ENCODE data around the gene TP73.

The TP73 gene

DNA sequence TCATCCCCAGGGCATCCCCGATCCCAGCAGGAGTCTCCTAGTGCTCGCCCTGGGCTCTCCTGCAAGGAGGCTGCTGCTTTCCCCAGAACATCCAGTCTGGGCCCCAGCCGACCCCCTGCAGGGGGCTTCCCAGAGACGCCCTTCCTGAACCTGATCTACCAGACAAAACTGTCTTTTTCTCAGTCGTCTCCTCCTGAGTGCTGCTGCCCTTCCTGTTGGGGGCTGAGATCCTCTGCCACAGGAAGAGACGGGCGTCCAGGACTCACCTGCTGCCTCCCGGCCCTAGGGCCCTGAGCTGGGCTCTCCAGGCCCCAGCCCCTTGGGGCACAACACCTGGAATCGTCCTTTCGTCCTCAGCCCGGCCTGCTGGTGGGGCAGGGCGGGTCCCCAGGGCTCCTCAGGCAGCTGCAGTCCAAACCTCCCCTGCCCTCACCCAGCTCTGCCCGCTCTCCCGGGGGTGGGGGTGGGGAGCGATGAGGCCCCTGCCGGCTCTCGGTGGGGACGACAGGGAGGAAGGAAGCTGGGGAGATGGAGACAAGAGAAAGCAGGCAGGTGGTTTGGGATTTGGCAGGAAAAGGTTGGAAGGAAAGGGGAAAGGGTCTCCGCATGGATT is 36.9 kb downstream of the TP73 start:
- no peak for DNase-seq (ENCODE audit: low read depth in 3 of 3)

DNA sequence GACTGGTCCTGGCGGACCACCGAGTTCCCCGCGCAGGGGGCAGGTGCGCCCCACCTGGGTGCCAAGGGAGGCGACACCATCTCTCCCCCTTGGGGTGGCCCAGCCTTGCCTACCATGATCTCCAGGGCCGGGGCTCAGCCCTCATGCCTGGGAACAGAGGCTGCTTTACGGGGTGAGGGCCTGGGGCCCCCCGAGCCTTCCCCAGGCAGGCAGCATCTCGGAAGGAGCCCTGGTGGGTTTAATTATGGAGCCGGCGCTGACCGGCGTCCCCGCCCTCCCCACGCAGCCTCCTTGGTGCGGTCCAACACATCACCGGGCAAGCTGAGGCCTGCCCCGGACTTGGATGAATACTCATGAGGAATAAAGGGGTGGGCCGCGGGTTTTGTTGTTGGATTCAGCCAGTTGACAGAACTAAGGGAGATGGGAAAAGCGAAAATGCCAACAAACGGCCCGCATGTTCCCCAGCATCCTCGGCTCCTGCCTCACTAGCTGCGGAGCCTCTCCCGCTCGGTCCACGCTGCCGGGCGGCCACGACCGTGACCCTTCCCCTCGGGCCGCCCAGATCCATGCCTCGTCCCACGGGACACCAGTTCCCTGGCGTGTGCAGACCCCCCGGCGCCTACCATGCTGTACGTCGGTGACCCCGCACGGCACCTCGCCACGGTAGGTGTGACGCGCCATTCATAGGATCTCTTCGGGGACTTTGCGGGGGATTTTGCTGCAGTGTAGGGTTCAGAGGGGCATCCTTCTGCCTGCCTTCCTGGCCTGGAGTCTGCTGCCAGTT is 38.2 kb downstream of the TP73 start:
- no peak for DNase-seq (ENCODE audit: low read depth in 3 of 3)

DNA sequence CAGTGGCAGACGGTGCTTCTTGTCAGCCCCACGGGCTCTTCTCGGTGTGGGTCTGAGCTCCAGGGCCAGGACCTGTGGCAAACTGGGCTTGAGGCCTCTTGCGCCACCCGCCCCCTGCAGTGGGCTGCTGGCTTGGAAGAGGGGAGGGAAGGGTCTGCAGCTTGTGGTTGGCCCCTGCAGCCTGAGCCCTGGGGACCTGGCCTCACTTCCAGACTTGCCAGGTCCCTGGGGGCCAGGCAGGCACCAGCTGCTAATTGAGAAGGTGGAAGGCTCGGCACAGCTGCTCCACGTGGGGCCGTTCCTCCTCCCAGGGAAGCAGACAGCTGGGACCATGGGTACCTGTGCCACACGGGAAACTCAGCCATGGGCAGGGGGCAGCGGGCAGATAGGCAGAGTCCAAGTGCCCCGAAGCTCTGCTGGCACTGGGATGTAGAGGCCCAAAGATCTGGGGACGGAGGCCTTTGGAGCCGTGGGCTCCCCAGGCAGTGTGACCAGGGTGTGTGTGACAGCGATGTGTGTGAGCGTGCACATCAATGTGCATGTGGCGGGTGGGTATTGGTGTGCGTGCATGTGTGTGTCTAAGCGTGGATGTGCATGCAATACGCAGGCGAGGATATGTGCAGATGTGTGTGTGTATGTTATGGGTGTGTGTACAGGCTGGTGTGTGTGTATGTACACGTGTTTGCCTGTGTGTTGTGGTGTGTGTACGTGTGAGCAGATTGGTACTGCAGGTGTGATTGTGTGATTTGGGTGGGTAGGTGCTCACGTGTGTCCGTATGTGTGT is 39.3 kb downstream of the TP73 start:
- no peak for DNase-seq (ENCODE audit: low read depth in 3 of 3)

GRCh38 chr1:3692598-3692997 is 40.3 kb downstream of the TP73 start:
- DNase-seq (ENCODE audit: low read depth in 3 of 3): no peak

- DNase-seq (ENCODE audit: low read depth in 3 of 3): no peak
Measured at GRCh38 chr1:3693321-3693720, 41.0 kb downstream of the TP73 start.

DNA sequence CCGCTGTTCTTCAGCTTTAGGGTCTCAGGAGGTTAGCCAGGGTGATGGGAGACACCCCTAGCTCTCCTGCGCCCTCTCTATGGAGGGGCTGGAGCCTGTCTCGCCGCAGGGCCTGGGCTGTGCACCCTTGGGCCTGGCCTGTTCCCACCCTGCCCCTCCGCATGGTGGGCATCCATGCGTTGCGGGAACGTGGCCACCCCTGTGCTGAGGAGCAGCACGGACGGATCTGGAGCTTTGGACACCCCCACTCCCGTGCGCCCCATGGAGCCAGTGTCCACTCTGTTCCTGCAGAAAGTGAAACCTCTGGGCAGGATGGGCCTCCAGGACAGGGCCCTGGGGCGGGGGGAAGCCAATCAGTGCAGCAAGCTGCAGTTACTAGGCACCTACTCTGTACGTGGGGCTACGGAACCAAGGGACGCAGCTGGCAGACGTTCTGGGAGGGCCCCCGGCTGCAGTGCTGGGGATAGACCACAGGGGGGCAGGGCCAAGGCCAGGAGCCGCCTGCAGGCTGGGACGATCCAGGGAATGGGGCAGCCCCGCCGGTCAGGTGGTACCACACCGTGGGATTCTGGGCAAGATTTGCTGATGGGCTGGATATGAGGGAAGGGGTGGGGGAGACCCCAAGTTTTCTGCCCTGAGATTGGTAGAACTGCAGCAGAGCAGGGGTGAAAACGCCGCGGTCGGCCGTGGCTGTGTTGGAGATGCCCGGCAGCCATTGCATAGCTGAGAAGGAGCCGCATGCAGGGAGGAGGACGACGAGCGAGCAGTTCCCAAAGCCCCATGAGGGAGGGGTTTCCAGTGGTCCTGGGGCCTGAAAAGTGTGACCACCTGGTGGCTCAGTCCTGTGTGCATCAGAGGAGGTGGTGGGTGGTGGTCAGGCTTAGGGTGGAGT is 43.3 kb downstream of the TP73 start:
- no peak for DNase-seq (ENCODE audit: low read depth in 3 of 3)

GRCh38 chr1:3696689-3697088 is 44.4 kb downstream of the TP73 start:
- no peak for DNase-seq (ENCODE audit: low read depth in 3 of 3)

DNA sequence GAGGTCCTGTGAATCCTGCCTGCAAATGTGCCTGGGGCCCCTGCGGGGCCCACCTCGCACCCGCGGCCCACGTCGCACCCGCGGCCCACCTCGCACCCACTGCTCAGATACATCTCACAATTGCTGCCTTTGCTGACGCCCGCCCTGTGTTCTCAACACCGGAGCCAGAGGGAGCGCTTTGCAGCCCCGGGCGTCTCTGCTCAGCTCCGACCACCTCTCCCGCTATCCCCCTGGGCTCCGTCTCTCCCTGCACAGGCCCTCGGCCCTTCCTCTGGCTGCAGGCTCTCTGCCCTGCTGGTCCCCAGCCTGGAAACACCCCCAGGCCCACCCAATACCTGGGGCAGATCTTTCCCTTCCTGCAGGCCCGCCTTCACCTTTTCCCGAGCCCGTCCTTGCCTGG is 44.8 kb downstream of the TP73 start:
- no peak for DNase-seq (ENCODE audit: low read depth in 3 of 3)

DNA sequence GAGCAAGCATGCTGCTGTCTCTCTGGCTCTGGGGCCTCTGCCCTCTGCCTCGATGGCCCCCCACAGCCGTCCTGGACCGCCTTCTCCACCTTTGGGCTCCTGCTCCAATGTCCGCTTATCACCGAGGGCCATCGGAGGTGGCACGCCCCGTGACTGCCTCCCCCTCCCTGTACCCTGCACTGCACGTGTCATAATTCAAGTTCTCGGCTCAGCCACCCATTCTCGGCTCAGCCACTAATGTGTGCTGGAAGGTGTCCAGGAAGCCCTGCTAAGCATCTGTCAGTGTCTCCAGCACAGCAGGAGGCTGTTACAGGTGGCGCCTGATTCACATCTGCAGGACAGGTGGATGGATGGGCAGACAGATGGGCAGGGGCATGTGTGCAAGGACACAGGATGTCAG is 45.5 kb downstream of the TP73 start:
- no peak for DNase-seq (ENCODE audit: low read depth in 3 of 3)

DNA sequence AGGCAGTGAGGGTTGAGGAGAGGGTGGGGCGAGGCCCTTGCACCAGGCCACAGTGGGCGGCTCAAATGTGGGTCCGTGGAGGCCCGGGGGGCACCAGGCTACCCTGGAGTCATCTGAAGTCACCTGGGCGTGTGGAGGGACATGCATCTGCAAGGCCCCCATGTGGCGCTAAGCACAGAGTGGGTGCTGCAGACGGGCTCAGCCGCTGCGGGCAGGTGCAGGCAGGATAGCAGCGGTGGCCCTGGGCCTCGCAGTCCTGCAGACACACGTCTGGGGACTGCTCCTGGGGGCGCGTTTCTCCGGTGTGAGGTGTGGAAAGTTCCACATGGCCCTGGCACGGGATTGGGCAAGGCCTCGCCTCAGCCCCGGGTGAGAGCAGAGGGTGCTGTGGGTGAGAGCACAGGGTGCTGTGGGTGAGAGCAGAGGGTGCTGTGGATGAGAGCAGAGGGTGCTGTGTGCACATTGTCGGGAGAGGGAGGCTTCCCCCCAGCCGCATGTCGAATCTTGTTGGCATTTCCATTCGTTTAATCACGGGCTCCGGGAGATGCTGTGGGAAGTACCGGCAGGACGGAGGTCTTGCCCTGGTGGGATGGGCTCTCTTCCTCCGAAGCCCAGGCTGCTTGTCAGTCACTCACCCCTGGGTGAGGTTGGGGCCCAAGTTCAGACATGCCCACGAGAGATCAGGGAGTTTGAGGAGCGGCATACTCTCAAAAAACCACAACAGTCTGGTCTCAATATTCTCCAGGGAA is 46.5 kb downstream of the TP73 start:
- DNase-seq (ENCODE audit: low read depth in 3 of 3): no peak

DNA sequence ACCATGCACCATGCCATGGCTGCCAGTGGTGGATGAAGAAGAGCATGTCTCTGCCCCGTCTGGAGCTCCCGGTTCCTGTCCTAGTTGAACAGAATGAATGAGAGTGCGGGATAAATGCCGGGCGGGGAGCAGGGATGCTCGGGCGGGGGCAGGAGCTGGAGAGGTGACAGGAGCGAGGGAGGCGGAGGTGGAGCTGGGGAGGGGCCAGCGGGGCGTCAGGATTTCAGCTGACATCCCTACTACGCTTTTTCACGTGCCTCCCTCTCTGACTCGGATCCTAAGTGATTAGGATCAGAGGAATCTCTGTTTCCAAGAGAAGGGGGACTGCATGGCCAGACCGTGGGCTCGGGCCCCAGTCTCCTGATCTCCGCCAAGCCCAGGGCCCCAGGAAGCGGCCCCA is 47.3 kb downstream of the TP73 start:
- DNase-seq (ENCODE audit: low read depth in 3 of 3): no peak

- no peak for DNase-seq (ENCODE audit: low read depth in 3 of 3)
Measured at GRCh38 chr1:3700631-3701030, 48.3 kb downstream of the TP73 start.

DNA sequence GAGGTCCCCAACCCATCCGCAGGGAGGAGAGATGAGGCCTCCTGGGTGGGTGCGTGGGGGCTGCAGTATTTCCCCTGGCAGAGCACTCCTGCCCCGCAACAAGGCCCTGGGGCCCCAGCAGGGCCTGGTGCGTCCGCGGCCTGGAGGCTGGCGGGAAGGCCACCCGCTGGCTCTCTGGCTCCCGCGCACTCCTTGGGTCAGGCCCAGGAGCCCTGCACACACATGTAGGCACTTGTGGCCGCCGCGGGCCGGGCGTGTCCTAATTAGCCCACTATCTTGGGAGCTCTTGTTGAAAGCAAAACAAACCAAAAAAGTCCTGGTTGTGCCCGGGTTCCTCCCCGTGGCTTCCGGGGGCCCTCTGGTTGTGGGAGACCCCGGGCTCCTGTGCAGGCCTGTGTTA is 50.2 kb downstream of the TP73 start:
- DNase-seq (ENCODE audit: low read depth in 3 of 3): no peak

- no peak for DNase-seq (ENCODE audit: low read depth in 3 of 3)
Measured at GRCh38 chr1:3702990-3703728, 50.8 kb downstream of the TP73 start.

- no peak for DNase-seq (ENCODE audit: low read depth in 3 of 3)
Measured at GRCh38 chr1:3703786-3704371, 51.6 kb downstream of the TP73 start.

DNA sequence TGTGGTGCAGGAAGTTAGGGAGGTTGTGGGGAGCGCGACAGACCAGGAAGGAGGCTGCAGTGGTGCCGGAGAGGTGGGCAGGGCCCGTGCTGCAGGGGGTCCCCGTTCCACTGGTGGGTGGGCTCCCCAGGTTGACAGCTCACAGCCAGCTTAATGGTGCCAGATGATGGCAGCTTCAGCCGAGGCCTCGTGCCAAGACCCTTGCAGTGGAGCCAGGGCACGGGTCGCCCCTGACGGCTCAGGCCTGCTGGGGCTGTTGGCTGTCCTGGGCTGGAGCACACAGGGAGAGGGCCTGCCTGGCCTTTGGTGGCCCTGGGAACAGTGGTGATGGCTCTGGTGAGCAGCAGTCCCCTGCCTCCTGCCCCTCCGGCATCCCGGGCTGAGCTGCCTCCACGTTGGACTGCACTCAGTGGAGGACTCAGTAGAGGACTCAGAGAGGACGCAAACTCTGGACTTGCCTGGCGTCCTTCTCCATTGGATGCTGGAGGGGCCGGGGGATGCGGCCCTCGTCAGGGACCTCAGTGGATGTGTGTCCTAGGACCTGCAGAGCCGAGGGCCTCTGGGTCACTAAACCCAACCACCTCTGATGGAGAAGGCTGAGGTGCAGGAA is 53.1 kb downstream of the TP73 start:
- DNase-seq (ENCODE audit: low read depth in 3 of 3): no peak

DNA sequence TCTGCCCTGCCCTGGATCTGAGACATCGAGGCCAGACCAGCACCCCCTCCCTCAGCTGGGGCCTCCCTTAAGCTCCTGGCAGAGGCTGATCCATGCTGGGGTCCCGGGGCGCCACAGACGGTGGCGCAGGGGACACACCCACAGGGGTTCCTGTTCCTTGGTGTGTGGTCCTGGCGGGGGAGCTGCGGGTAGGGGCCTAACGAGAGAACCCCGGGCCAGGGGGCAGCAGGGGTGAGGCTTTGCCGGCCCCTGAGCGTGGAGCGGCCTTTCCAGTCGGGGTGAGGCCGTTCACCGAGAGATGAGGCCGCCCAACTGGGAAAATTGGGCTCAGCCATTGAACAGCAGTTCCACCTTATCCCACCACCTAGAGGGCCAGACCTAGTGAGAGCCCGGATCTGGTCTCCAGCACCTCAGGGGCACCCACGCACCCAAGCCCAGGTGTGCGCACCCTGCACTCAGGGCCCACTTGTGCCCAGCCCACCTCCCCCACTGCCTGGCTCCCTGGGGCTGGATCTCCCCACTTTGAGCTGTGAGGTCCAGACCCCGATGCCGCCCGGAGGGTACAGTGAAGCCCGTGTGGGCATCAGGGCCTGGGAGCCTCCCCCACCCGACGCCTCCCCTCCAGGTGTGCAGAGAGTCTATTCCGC is 54.5 kb downstream of the TP73 start:
- no peak for DNase-seq (ENCODE audit: low read depth in 3 of 3)

DNA sequence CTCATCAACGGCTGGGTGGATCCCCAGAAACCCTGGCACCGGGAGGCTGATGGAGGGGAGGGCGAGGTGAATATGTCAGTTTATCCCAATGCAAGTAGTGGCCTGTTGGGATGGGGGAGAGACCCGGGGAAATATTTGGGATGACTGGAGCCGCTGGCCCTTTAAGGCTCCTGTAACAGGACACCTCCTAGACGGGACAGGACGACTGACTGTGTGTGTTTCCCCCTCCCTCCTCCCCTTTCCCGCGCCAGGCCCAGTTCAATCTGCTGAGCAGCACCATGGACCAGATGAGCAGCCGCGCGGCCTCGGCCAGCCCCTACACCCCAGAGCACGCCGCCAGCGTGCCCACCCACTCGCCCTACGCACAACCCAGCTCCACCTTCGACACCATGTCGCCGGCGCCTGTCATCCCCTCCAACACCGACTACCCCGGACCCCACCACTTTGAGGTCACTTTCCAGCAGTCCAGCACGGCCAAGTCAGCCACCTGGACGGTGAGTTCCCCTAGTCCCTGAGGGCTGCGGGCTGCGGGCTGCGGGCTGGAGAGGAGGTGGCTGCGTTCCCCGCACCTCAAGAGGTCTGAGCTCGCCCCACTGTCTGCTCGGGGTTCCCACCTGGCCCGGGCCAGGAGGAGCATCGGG is 55.1 kb downstream of the TP73 start:
- no peak for DNase-seq (ENCODE audit: low read depth in 3 of 3)

DNA sequence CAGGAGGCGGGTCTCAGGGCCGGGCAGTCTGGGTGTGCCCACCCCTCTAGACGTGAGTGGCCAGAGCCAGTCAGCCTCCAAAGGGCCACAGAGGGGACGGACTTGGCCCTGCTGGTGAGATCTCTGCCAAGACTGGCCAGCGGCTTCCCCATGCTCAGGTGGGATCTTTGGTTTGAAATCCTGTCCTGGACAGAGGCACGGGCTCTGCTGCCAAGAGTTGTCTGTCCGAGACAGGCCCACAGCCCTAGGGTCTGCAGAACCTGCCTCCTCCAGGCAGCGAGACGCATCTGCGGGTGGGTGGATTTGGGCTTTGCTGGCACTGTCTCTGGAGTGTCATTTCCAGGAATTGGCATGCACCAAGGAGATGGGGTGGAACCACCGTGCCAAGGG is 55.6 kb downstream of the TP73 start:
- no peak for DNase-seq (ENCODE audit: low read depth in 3 of 3)
